GM12891 (cell line): ENCODE data around the gene ARSD.
"Not testable (repeated sequence)": the region's sequence is repeated elsewhere in the genome, so short reads cannot be mapped to it uniquely, and the experiment has no call there.

ENCODE experiments used
- POLR2A ChIP-seq: IDR thresholded peaks from 2 replicates; pipeline ENCODE4 v1.6.1; 2011; ENCODE audit warnings: low read depth, low read length, control low read depth
- POLR2AphosphoS5 ChIP-seq: IDR thresholded peaks from 2 replicates; pipeline ENCODE4 v1.6.1; 2011; ENCODE audit warnings: low read depth, low read length, control low read depth

- TF ChIP-seq POLR2AphosphoS5, POLR2A: not testable (repeated sequence)
These were observed 31.2 kb downstream of the ARSD start for GRCh38 chrX:2897690-2898623.
